Hematopoietic multipotent progenitor cell (in vitro differentiated cells): Measurements from ENCODE around the gene SFMBT2. TPM values are rescaled to one million over a fixed set of nuclear protein-coding genes. Genes with fewer than 3 reads are reported as not detected.

Source experiments
- DNase-seq, 3 donors: peaks; one replicate each; pipeline ENCODE4 v3.0.0-alpha.2; 2011 to 2015; ENCODE audit warnings: low read depth in 2 of 3, low spot score in 2 of 3
- small RNA-seq: library from RNA; depleted of rRNA; stranded (forward); fragments of <200 nt; gene quantifications from one replicate; pipeline ENCODE3, GENCODE V24; 2012
- total RNA-seq: library from RNA; depleted of rRNA; stranded (reverse); fragments of >200 nt; gene quantifications from one replicate; pipeline ENCODE4 v1.2.3, GENCODE V29; 2012

Gene SFMBT2
- total RNA-seq, 1 donor, result 4.3 TPM

GRCh38 chr10:7117806-7118674 lies 292.8 kb downstream of the SFMBT2 start:
- DNase-seq, result no peak

- no peak for DNase-seq
Measured at GRCh38 chr10:7117177-7117799, 293.5 kb downstream of the SFMBT2 start.

GRCh38 chr10:7111561-7111960 lies 299.3 kb downstream of the SFMBT2 start:
- no peak for DNase-seq

GRCh38 chr10:7111089-7111488 lies 299.7 kb downstream of the SFMBT2 start:
- DNase-seq, result no peak

Small RNAs within 50 kb of the gene (small RNA-seq; reads per million reads assigned to genes)
- gene AL590095.2 (not detected), gene COX6CP17 (not detected)
